Measurements from ENCODE around the gene TSPAN18. TPM values are rescaled to one million over a fixed set of nuclear protein-coding genes. Genes with fewer than 3 reads are reported as not detected.

Gene TSPAN18
- total RNA-seq, 6 donors from 2014 or later = 8.2 to 48.6 (median 17.5) TPM

DNA sequence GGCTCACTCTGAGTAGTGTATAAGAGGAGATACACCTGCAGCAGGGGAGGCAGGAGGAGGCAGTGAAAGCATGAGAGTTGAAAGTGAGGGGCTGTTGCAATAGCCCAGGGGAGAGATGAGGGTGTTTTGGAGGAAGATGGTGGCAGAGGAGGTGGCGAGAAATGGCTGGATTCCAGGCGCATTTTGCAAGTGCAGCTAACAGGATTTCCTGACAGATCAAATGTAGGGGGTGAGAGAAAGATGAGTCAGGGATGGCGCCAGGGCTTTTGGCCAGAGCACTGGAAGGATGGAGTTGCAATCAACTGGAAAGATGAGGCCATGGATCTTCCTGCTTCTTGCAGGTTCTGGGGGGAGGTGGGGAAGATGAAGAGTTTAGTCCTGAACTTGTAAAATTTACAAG, 16.8 kb upstream of the TSPAN18 start:
- ATAC-seq (ENCODE audit: low FRiP score in 2 of 2) (no peak), DNase-seq (no peak)
- no peak overlapping the region for H3K27ac ChIP-seq
- H3K4me1 ChIP-seq = peaks cover 0 to 7% (median 3%) of the 10 kb centered on the region in 4 donors
- no peaks in the 10 kb centered on the region for H3K27me3 ChIP-seq
- H3K9me3 ChIP-seq = no peaks in the 10 kb centered on the region
- H3K36me3 ChIP-seq = no peaks in the 10 kb centered on the region
- no peak overlapping the region for H3K4me3 ChIP-seq
- TF ChIP-seq, protein P1, sequence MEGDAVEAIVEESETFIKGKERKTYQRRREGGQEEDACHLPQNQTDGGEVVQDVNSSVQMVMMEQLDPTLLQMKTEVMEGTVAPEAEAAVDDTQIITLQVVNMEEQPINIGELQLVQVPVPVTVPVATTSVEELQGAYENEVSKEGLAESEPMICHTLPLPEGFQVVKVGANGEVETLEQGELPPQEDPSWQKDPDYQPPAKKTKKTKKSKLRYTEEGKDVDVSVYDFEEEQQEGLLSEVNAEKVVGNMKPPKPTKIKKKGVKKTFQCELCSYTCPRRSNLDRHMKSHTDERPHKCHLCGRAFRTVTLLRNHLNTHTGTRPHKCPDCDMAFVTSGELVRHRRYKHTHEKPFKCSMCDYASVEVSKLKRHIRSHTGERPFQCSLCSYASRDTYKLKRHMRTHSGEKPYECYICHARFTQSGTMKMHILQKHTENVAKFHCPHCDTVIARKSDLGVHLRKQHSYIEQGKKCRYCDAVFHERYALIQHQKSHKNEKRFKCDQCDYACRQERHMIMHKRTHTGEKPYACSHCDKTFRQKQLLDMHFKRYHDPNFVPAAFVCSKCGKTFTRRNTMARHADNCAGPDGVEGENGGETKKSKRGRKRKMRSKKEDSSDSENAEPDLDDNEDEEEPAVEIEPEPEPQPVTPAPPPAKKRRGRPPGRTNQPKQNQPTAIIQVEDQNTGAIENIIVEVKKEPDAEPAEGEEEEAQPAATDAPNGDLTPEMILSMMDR (IDR thresholded peaks at IDR 0.05) = no peak
- TF ChIP-seq EP300 (IDR thresholded peaks at IDR 0.05) = no peak
- TF ChIP-seq POLR2AphosphoS5 (IDR thresholded peaks at IDR 0.05) = no peak
- TF ChIP-seq POLR2A (IDR thresholded peaks at IDR 0.05) = no peak
- 27 to 32% methylated on average over 3 of the region's 3 CpGs for WGBS, 2 donors

DNA sequence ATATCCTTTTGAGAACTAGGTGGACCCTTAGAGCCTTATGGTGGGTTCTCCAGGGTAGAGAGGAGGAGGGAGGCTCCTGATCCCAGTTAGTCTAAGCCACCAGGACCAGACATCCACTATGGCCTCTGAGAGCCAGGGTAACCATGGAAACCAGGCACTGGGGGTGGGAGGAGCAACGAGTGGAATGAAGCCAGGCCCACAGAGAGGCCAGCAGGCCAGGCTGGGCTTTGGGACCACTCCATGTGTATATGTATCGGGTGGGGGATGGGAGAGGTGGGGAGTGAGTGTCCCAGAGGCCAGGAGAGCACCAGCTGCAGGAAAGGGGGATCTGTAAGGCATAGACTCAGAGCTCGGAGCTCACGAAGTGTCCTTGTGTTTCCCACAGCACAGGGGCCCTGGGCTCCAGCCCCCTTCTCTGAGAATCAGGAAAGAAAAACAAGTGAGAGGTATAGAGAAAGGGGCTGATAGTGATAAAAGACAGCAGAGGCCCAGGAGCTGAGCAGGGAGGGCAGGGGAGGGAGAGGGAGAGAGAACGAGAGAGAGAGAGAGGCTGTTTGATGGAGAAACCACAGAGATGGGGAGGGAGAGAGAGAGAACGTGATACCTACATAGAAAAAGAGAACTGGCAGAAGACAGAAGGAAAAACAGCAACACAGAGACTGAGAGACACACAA, 15.5 kb upstream of the TSPAN18 start:
- Histone ChIP-seq H3K27me3 (no peaks in the 10 kb centered on the region), H3K4me3 (no peak overlapping the region), H3K36me3 (no peaks in the 10 kb centered on the region), H3K4me1 (peaks cover 0 to 7% (median 3%) of the 10 kb centered on the region in 4 donors), H3K27ac (no peak overlapping the region), H3K9me3 (no peaks in the 10 kb centered on the region)
- DNase-seq = no peak
- ATAC-seq (ENCODE audit: low FRiP score in 2 of 2) = no peak
- 53 to 77% methylated on average over 6 of the region's 6 CpGs for WGBS, 2 donors
- no peak for TF ChIP-seq EP300 (IDR thresholded peaks at IDR 0.05)
- no peak for TF ChIP-seq POLR2A (IDR thresholded peaks at IDR 0.05)
- TF ChIP-seq, protein P1 (IDR thresholded peaks at IDR 0.05) = no peak

DNA sequence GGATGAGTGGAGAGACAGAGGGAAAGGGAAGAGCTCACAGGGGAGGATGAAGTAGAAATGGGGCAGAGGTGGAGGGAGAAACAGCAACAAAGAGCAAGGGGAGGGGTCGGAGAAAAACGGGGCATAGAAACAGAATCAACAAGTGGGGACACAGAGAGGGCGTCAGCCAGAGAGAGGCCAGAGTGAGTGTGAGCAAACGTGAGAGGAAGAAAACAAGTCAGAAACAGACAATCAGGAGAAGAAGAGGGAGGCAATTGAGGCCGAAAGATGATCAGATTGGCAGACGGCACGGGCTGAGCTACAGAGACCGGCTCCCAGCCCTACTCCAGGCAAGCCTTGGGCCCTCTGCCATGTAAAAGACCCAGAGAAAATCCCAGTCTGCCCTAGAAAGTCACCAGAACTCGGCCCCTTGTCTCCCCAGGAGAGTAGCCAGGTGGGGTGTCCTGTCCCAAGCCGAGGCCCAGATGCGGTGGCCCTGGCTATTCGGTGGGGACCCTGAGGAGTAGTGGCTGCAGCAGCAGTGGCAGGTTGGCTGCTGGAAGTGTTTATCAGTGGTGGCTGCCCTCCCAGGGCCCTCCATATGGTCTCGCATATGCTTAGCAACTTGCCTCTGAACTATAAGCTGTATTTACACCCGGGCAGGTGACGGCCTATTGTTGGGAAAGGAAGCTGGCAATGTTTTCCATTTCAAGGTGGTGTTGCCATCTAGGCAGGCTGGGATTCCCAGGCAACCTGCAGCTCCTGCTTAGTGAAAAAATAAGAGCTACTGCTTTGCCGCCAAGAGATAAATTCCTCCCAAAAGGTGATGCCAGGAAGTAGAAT, 14.8 kb upstream of the TSPAN18 start:
- no peak for ATAC-seq (ENCODE audit: low FRiP score in 2 of 2)
- Histone ChIP-seq H3K36me3 (no peaks in the 10 kb centered on the region), H3K27me3 (no peaks in the 10 kb centered on the region), H3K4me3 (no peak overlapping the region), H3K4me1 (peaks cover 0 to 7% (median 3%) of the 10 kb centered on the region in 4 donors), H3K27ac (no peak overlapping the region), H3K9me3 (no peaks in the 10 kb centered on the region)
- DNase-seq = peak in 1 of 2 donors; percentile 28
- WGBS, 2 donors = 73 to 81% methylated on average over 16 of the region's 16 CpGs
- TF ChIP-seq, protein P1 (IDR thresholded peaks at IDR 0.05) = no peak
- TF ChIP-seq POLR2AphosphoS5 (IDR thresholded peaks at IDR 0.05) = no peak
- no peak for TF ChIP-seq POLR2A (IDR thresholded peaks at IDR 0.05)
- no peak for TF ChIP-seq EP300 (IDR thresholded peaks at IDR 0.05)

DNA sequence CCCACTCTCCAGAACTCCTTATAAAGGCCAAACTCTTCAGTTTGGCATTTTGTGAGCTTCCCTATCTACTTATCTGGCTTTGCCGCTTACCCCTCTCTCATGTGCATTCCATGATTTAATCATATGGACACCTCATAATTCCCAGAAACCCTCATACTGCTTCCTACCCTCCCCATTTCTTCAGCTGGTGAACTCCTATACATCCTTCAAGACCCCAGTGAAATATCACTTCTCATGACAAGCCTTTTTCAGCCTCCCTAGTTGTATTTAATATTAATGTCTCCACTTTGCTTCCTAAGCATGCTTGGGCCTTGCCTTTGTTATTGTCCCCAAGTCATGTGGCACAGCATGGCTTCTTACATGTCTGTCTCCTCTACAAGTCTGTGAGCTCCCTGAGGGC, 13.7 kb upstream of the TSPAN18 start:
- 91 to 93% methylated on average over 1 of the region's 1 CpG for WGBS, 2 donors
- Histone ChIP-seq H3K27me3 (no peaks in the 10 kb centered on the region), H3K36me3 (no peaks in the 10 kb centered on the region), H3K9me3 (no peaks in the 10 kb centered on the region), H3K27ac (no peak overlapping the region), H3K4me1 (peaks cover 0 to 7% (median 3%) of the 10 kb centered on the region in 4 donors), H3K4me3 (no peak overlapping the region)
- DNase-seq (no peak), ATAC-seq (ENCODE audit: low FRiP score in 2 of 2) (no peak)
- TF ChIP-seq POLR2A (IDR thresholded peaks at IDR 0.05) (no peak), POLR2AphosphoS5 (IDR thresholded peaks at IDR 0.05) (no peak), EP300 (IDR thresholded peaks at IDR 0.05) (no peak)
- TF ChIP-seq, protein P1 (IDR thresholded peaks at IDR 0.05) = no peak
